Activated CD4-positive, alpha-beta T cell treated with anti-CD3 and anti-CD28 coated beads, Interleukin-2, amount 50 U/mL, for 48 hours (primary cell): Measurements from ENCODE around the gene BEST2.
A peak's percentile ranks its signal among the peaks of the same experiment; 100 is the strongest.

ENCODE experiments used
- DNase-seq, 2 experiments: peaks; one replicate each; pipeline ENCODE4 v3.0.0-alpha.2; 2020

Gene BEST2

GRCh38 chr19:12731337-12731736 lies 20.3 kb upstream of the BEST2 start:
- no peak for DNase-seq

DNA sequence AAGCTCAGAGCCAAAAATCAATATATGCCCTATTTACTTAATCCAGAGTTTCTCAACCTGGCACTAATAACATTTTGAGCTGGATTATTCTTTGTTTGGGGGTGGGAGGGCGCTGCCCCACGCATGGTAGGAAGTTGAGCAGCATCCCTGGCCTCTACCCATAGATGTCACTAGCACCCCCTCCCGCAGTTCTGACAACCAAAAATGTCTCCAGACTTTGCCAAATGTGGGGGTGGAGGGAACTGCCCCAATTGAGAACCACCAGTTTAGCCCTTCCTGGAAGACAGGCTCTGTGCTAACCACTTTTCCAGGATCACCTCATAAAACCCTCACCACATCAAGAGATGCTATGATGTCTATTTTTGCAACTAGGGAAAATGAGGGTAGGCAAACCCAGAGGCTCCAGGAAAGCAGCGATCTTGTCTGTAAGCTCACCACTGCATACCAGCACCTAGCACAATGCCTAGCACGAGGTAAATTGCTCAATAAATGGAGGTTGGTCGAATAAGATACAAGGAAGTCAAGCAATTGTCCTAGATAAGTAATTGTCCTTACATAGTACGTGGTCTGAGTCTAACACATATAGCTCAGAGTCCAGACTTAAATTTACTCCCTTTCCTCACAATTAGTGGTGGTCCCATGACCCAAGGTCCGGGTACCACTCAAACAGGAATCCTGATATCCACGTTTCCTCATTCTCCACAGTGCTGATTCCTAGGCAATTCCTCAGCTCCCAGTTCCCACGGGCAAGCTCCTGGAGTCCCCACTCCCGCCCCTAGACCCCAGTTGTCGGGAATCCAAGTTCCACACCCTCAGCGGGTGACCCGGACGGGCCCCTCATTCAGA lies 18.0 kb upstream of the BEST2 start:
- peak; percentile 57 to 66 for DNase-seq

GRCh38 chr19:12736995-12737834 lies 14.4 kb upstream of the BEST2 start, which contains the start of gene GET3:
Gene GET3, plus strand, starts transcription at chr19:12737497. Its CDS starts 9 bp downstream, at chr19:12737506.
- peak; percentile 78 to 83 for DNase-seq

DNA sequence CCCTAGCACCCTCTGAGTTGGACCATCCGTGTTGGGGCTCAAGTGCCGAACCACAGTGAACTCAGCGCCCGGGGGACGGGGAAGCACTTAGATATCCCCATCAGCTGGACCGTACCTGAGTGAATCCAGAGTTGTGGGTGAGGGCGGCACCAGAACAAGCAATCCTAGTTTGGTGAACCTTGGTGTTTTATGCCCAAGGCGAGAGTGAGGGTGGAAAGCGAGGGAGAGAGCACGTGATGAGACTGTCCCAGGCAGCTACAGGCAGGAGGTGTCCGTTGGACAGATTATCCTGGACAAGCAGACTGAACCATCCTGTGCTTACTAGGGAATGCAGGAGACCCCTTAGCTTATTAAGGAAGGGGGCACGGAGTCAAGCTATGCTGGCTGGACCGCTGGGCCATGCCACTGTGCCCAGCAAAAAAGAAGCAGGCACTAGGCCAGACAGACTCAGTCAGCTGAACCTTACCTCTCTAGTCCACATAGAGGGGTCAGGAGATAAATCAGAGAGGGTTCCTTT lies 13.7 kb upstream of the BEST2 start:
- DNase-seq, result no peak

- DNase-seq, result no peak
Measured at GRCh38 chr19:12745166-12745897, 6.3 kb upstream of the BEST2 start.

- no peak for DNase-seq
Measured at GRCh38 chr19:12748489-12748888, 3.1 kb upstream of the BEST2 start.

- DNase-seq, result no peak
Measured at GRCh38 chr19:12749938-12750521, 1.6 kb upstream of the BEST2 start.

- no peak for DNase-seq
Measured at GRCh38 chr19:12750851-12751250, 740 bp upstream of the BEST2 start.

GRCh38 chr19:12752056-12752781 lies 628 bp downstream of the BEST2 start:
- no peak for DNase-seq

GRCh38 chr19:12754465-12755196 lies 3.0 kb downstream of the BEST2 start:
- DNase-seq, result no peak

GRCh38 chr19:12756150-12756883 lies 4.7 kb downstream of the BEST2 start:
- no peak for DNase-seq

DNA sequence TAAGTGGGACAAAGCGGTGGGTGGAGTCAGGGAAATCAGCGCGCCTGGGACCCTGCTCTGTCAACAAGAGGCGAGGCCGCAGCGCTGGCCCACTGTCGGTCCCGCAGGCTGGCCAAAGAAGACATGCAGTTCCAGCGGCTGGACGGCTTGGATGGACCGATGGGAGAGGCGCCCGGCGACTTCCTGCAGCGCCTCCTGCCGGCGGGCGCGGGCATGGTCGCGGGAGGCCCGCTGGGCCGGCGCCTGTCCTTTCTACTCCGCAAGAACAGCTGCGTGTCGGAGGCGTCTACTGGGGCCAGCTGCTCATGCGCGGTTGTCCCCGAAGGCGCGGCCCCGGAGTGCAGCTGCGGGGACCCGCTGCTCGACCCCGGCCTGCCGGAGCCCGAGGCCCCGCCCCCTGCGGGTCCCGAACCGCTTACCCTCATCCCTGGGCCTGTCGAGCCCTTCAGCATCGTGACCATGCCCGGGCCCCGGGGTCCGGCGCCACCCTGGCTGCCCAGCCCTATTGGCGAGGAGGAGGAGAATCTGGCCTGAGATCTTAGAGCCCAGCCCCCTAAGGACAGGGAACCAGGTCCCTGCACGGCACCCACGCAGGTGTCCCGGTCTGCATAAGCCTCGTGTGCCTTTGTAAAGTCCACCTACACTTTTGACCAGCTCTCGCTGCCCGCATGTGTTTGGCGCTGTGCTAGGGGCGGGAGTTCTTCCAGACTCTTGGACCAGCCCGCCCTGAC lies 6.1 kb downstream of the BEST2 start:
- DNase-seq, result peak; percentile 71 to 78

- DNase-seq, result no peak
Measured at GRCh38 chr19:12759686-12760085, 8.1 kb downstream of the BEST2 start.

GRCh38 chr19:12763100-12763499 lies 11.5 kb downstream of the BEST2 start:
- DNase-seq, result no peak

- DNase-seq, result no peak
Measured at GRCh38 chr19:12764698-12765097, 13.1 kb downstream of the BEST2 start.

- DNase-seq, result no peak
Measured at GRCh38 chr19:12766051-12766521, 14.5 kb downstream of the BEST2 start.

DNA sequence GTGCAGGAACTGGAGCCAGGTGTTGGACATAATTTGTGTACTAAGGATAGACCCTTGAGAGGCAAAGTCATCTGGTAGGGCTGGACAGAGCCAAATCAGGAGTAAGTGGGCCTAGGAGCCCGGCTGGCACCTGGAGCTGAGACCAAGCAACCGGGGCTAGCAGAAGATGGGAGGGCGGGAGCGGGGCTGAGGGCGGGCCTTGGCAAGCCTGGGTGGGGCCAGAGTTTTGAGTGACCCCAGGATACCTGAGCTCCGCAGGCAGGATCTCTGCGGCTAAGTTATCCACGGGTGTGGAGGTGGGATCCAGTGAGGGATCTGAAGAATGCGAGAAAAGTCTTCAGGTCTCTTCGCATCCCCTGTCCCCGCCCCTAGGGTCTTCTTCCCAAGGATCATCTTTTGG lies 15.6 kb downstream of the BEST2 start:
- no peak for DNase-seq

- DNase-seq, result no peak
Measured at GRCh38 chr19:12767666-12768065, 16.1 kb downstream of the BEST2 start.

GRCh38 chr19:12769689-12770088 lies 18.1 kb downstream of the BEST2 start:
- peak; percentile 65 to 72 for DNase-seq
